A673 (cell line): ENCODE measurements around the gene S100A14. TPM values are rescaled to one million over a fixed set of nuclear protein-coding genes. Genes with fewer than 3 reads are reported as not detected.

Source experiments
- BruUV-seq: library from RNA; stranded (reverse); fragments of 400-500 nt; replicated peaks from 2 replicates; lab custom pipeline; 2021; lab: Mats Ljungman, UMichigan
- CTCF ChIA-PET: fragments of 300-600 bp; sonication (Branson Sonifier 250); formaldehyde crosslinking; loops from one replicate; lab custom pipeline; 2022; ENCODE audit warnings: antibody characterized with exemption; lab: Charles Lee
- POLR2A ChIA-PET: fragments of 300-600 bp; sonication (Branson Sonifier 250); formaldehyde crosslinking; loops from one replicate; lab custom pipeline; 2022; ENCODE audit warnings: antibody characterized with exemption; ENCODE audit not compliant: low non-redundant PET; lab: Charles Lee
- DNase-seq: peaks from one replicate; pipeline ENCODE4 v3.0.0-alpha.2; 2015; ENCODE audit warnings: low spot score
- H3K27ac ChIP-seq: fragments of 200-600 bp; sonication (generic); 2 replicates; pipeline ENCODE4 v1.5.1; 2016; ENCODE audit warnings: mixed run types, low read depth, mild to moderate bottlenecking, mixed read lengths, antibody characterized with exemption, low read length; ENCODE audit not compliant: poor library complexity, severe bottlenecking
- H3K27me3 ChIP-seq: fragments of 200-600 bp; sonication (generic); replicated peaks from 2 replicates; pipeline ENCODE4 v1.6.1; 2017; ENCODE audit warnings: mixed run types, low read depth, mild to moderate bottlenecking, mixed read lengths, antibody characterized with exemption, low read length; ENCODE audit not compliant: insufficient read depth, poor library complexity
- H3K36me3 ChIP-seq: fragments of 200-600 bp; sonication (generic); 2 replicates; pipeline ENCODE4 v1.6.1; 2016; ENCODE audit warnings: mixed run types, mild to moderate bottlenecking, mixed read lengths, antibody characterized with exemption, low read length; ENCODE audit not compliant: insufficient read depth, poor library complexity, severe bottlenecking
- H3K4me1 ChIP-seq: fragments of 200-600 bp; sonication (generic); 2 replicates; pipeline ENCODE4 v1.6.1; 2017; ENCODE audit warnings: mixed run types, mild to moderate bottlenecking, mixed read lengths, antibody characterized with exemption, low read length; ENCODE audit not compliant: insufficient read depth, poor library complexity, severe bottlenecking
- H3K4me3 ChIP-seq: fragments of 200-600 bp; sonication (generic); 2 replicates; pipeline ENCODE4 v1.5.1; 2016; ENCODE audit warnings: low read depth, mixed run types, mild to moderate bottlenecking, mixed read lengths, low read length; ENCODE audit not compliant: poor library complexity, severe bottlenecking
- H3K9me3 ChIP-seq: fragments of 200-600 bp; sonication (generic); 2 replicates; pipeline ENCODE4 v1.6.1; 2016; ENCODE audit warnings: mixed run types, low read depth, mild to moderate bottlenecking, mixed read lengths, antibody characterized with exemption, low read length; ENCODE audit not compliant: poor library complexity, severe bottlenecking
- CTCF ChIP-seq: fragments of 300-800, 200-600 bp; sonication (generic); conservative IDR thresholded peaks from 2 replicates; pipeline ENCODE4 v1.5.1; 2017; ENCODE audit warnings: low read depth, mild to moderate bottlenecking, antibody characterized with exemption, low read length, moderate library complexity, mixed read lengths
- EZH2 ChIP-seq: fragments of 200-600 bp; sonication (generic); IDR thresholded peaks from 2 replicates; pipeline ENCODE4 v1.6.1; 2017; ENCODE audit warnings: borderline replicate concordance, low read depth, mild to moderate bottlenecking, mixed read lengths, antibody characterized with exemption, low read length; ENCODE audit not compliant: poor library complexity, severe bottlenecking
- intact Hi-C: fragments of 100-400 bp; cut with micrococcal nuclease; formaldehyde crosslinking; loops from one replicate; pipeline ENCODE4 v1.10.0; 2022; ENCODE audit not compliant: unreplicated experiment
- total RNA-seq: library from RNA; stranded (reverse); gene quantifications from 2 replicates; pipeline ENCODE4 v1.2.3, GENCODE V29; 2021

S100A14 gene
- total RNA-seq, 1 experiment from 2014 or later, result not detected

- no TSS peak for BruUV-seq
- ChIA-PET CTCF (no interaction called here), POLR2A (no interaction called here)
- Histone ChIP-seq H3K9me3 (no peaks in the 10 kb centered on the region), H3K4me1 (no peaks in the 10 kb centered on the region), H3K27ac (no peak overlapping the region), H3K36me3 (peaks cover 87% of the 10 kb centered on the region), H3K4me3 (no peak overlapping the region), H3K27me3 (no peaks in the 10 kb centered on the region)
- no peak for TF ChIP-seq CTCF
- no peak for TF ChIP-seq EZH2
- intact Hi-C loops, result no loop called here
- no peak for DNase-seq
Observed at GRCh38 chr1:153643816-153644215, 27.7 kb upstream of the S100A14 start.

GRCh38 chr1:153643100-153643499 is 27.0 kb upstream of the S100A14 start:
- ChIA-PET POLR2A (no interaction called here), CTCF (no interaction called here)
- Histone ChIP-seq H3K36me3 (peaks cover 94% of the 10 kb centered on the region), H3K27me3 (no peaks in the 10 kb centered on the region), H3K9me3 (no peaks in the 10 kb centered on the region), H3K4me1 (no peaks in the 10 kb centered on the region), H3K27ac (no peak overlapping the region), H3K4me3 (no peak overlapping the region)
- no peak for DNase-seq
- TF ChIP-seq CTCF (no peak), EZH2 (no peak)
- intact Hi-C loops, result no loop called here
- BruUV-seq, result no TSS peak

- BruUV-seq, result no TSS peak
- H3K4me1 ChIP-seq, result no peaks in the 10 kb centered on the region
- H3K27me3 ChIP-seq, result no peaks in the 10 kb centered on the region
- H3K27ac ChIP-seq, result no peak overlapping the region
- TF ChIP-seq CTCF (no peak), EZH2 (no peak)
- H3K4me3 ChIP-seq, result no peak overlapping the region
- peaks cover 99% of the 10 kb centered on the region for H3K36me3 ChIP-seq
- intact Hi-C loops, result no loop called here
- POLR2A ChIA-PET, result no interaction called here
- CTCF ChIA-PET, result no interaction called here
- no peaks in the 10 kb centered on the region for H3K9me3 ChIP-seq
- no peak for DNase-seq
Observed at GRCh38 chr1:153642161-153642560, 26.0 kb upstream of the S100A14 start.
